ENCODE measurements around the gene HS3ST1.

Gene HS3ST1

DNA sequence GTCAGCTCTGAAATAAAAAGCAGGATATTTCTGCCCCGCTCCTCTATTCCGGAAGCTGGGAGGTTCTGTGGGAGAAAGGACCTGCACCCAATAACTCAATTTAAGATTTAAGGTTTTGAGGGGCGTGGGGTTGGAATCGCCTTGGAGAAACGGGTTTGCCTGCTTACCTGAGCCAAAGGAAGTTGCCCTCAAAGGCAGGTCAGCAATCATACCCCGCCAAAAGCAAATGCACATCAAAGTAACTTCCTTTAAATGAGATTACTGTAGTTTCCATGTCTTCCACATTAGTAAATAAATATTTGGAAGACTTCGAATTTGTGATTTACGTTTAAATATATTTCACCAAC lies 978 bp upstream of the HS3ST1 start:
- Histone ChIP-seq H3K36me3 (ENCODE audit: control insufficient read depth, insufficient read depth, low read length) (no peaks in the 10 kb centered on the region), H3K9me3 (ENCODE audit: control insufficient read depth, insufficient read depth, low read length) (no peaks in the 10 kb centered on the region), H3K9ac (ENCODE audit: low read depth, low read length) (no peak overlapping the region), H3K27me3 (ENCODE audit: control insufficient read depth, insufficient read depth, low read length) (peaks cover 49% of the 10 kb centered on the region), H3K4me3 (ENCODE audit: low read depth, low read length) (peak overlapping the region; percentile 88), H3K4me1 (ENCODE audit: control insufficient read depth, insufficient read depth, low read length) (peaks cover 2% of the 10 kb centered on the region)

GRCh38 chr4:11428899-11429698 lies 405 bp upstream of the HS3ST1 start:
- Histone ChIP-seq H3K36me3 (ENCODE audit: control insufficient read depth, insufficient read depth, low read length) (no peaks in the 10 kb centered on the region), H3K9ac (ENCODE audit: low read depth, low read length) (peak overlapping the region; percentile 1), H3K27me3 (ENCODE audit: control insufficient read depth, insufficient read depth, low read length) (peaks cover 49% of the 10 kb centered on the region), H3K9me3 (ENCODE audit: control insufficient read depth, insufficient read depth, low read length) (no peaks in the 10 kb centered on the region), H3K4me3 (ENCODE audit: low read depth, low read length) (peak overlapping the region; percentile 88), H3K4me1 (ENCODE audit: control insufficient read depth, insufficient read depth, low read length) (peaks cover 2% of the 10 kb centered on the region)

- H3K36me3 ChIP-seq (ENCODE audit: control insufficient read depth, insufficient read depth, low read length): no peaks in the 10 kb centered on the region
- peak overlapping the region; percentile 88 for H3K4me3 ChIP-seq (ENCODE audit: low read depth, low read length)
- H3K27me3 ChIP-seq (ENCODE audit: control insufficient read depth, insufficient read depth, low read length): peaks cover 49% of the 10 kb centered on the region
- H3K9me3 ChIP-seq (ENCODE audit: control insufficient read depth, insufficient read depth, low read length): no peaks in the 10 kb centered on the region
- H3K4me1 ChIP-seq (ENCODE audit: control insufficient read depth, insufficient read depth, low read length): peaks cover 2% of the 10 kb centered on the region
- no peak overlapping the region for H3K9ac ChIP-seq (ENCODE audit: low read depth, low read length)
Measured at GRCh38 chr4:11427121-11427996, 1.3 kb downstream of the HS3ST1 start.

DNA sequence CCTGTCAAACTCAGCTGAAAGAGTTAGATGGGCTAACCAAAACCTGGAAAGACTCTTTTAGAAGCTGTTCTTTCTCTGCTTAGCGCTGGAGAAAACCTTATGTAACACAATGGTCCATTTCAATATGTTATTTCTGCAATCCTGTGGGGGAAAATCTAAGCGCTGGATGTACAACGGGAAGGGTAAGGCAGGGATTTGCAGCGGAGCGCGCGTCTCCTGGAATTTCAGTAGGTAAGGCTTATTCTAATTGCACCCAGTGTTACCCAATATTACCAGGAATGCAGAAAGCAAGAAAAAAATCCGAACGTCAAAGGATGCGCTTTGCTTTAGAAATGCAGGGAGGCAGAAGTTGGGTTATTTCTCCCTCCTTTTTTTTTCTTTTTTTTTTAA lies 2.0 kb downstream of the HS3ST1 start:
- H3K4me1 ChIP-seq (ENCODE audit: control insufficient read depth, insufficient read depth, low read length): peaks cover 2% of the 10 kb centered on the region
- no peaks in the 10 kb centered on the region for H3K36me3 ChIP-seq (ENCODE audit: control insufficient read depth, insufficient read depth, low read length)
- H3K27me3 ChIP-seq (ENCODE audit: control insufficient read depth, insufficient read depth, low read length): peaks cover 49% of the 10 kb centered on the region
- H3K4me3 ChIP-seq (ENCODE audit: low read depth, low read length): peak overlapping the region; percentile 88
- H3K9ac ChIP-seq (ENCODE audit: low read depth, low read length): no peak overlapping the region
- H3K9me3 ChIP-seq (ENCODE audit: control insufficient read depth, insufficient read depth, low read length): no peaks in the 10 kb centered on the region

- Histone ChIP-seq H3K4me1 (ENCODE audit: control insufficient read depth, insufficient read depth, low read length) (peaks cover 2% of the 10 kb centered on the region), H3K27me3 (ENCODE audit: control insufficient read depth, insufficient read depth, low read length) (peaks cover 49% of the 10 kb centered on the region), H3K4me3 (ENCODE audit: low read depth, low read length) (no peak overlapping the region), H3K9me3 (ENCODE audit: control insufficient read depth, insufficient read depth, low read length) (no peaks in the 10 kb centered on the region), H3K9ac (ENCODE audit: low read depth, low read length) (no peak overlapping the region), H3K36me3 (ENCODE audit: control insufficient read depth, insufficient read depth, low read length) (no peaks in the 10 kb centered on the region)
Measured at GRCh38 chr4:11426003-11426402, 2.7 kb downstream of the HS3ST1 start.

GRCh38 chr4:11424856-11425255 lies 3.8 kb downstream of the HS3ST1 start:
- Histone ChIP-seq H3K9ac (ENCODE audit: low read depth, low read length) (no peak overlapping the region), H3K4me3 (ENCODE audit: low read depth, low read length) (no peak overlapping the region), H3K36me3 (ENCODE audit: control insufficient read depth, insufficient read depth, low read length) (no peaks in the 10 kb centered on the region), H3K4me1 (ENCODE audit: control insufficient read depth, insufficient read depth, low read length) (peaks cover 2% of the 10 kb centered on the region), H3K9me3 (ENCODE audit: control insufficient read depth, insufficient read depth, low read length) (no peaks in the 10 kb centered on the region), H3K27me3 (ENCODE audit: control insufficient read depth, insufficient read depth, low read length) (peaks cover 38% of the 10 kb centered on the region)

DNA sequence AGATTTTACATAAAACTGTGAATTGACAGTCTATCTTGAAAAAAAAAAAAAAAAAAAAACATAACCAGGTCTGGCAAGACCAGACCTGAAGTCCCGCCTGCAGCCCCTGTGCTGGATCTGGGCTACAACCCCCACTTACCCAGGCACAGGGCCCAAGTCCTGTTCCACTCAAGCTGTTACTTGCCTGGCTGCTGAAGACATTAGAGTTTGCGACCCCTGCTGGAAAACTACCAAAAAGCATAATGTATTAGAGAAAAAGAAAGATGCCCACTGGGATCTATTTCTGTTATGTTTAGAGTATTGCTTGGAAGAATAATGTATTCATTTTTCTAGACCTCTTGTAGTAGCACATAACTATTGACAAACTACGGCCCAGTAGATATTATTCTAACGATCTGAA lies 4.7 kb downstream of the HS3ST1 start:
- H3K27me3 ChIP-seq (ENCODE audit: control insufficient read depth, insufficient read depth, low read length): peaks cover 33% of the 10 kb centered on the region
- no peaks in the 10 kb centered on the region for H3K9me3 ChIP-seq (ENCODE audit: control insufficient read depth, insufficient read depth, low read length)
- H3K4me1 ChIP-seq (ENCODE audit: control insufficient read depth, insufficient read depth, low read length): peaks cover 2% of the 10 kb centered on the region
- no peak overlapping the region for H3K9ac ChIP-seq (ENCODE audit: low read depth, low read length)
- no peaks in the 10 kb centered on the region for H3K36me3 ChIP-seq (ENCODE audit: control insufficient read depth, insufficient read depth, low read length)
- H3K4me3 ChIP-seq (ENCODE audit: low read depth, low read length): no peak overlapping the region

GRCh38 chr4:11423465-11423864 lies 5.2 kb downstream of the HS3ST1 start:
- no peak overlapping the region for H3K9ac ChIP-seq (ENCODE audit: low read depth, low read length)
- H3K4me3 ChIP-seq (ENCODE audit: low read depth, low read length): no peak overlapping the region
- H3K4me1 ChIP-seq (ENCODE audit: control insufficient read depth, insufficient read depth, low read length): peaks cover 2% of the 10 kb centered on the region
- H3K27me3 ChIP-seq (ENCODE audit: control insufficient read depth, insufficient read depth, low read length): peaks cover 33% of the 10 kb centered on the region
- no peaks in the 10 kb centered on the region for H3K36me3 ChIP-seq (ENCODE audit: control insufficient read depth, insufficient read depth, low read length)
- H3K9me3 ChIP-seq (ENCODE audit: control insufficient read depth, insufficient read depth, low read length): no peaks in the 10 kb centered on the region

DNA sequence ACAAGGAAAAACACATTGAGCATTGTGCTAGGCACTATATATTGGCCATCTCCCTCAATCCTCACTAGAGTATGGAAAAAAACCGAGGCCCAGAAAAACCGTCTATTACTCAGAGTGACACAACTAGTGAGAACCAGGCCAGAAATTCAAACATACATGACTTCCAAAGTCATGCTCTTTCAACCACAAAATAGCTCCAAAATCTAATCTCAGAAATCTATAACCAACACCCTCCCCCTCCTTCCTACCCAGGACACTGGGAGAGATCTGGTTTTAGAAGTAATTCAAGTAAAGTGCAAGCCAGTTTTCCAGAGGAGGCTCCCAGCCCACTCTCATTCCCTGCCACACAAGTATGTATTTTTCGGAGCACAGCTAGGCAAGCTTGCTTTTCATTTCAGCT lies 7.6 kb downstream of the HS3ST1 start:
- H3K9me3 ChIP-seq (ENCODE audit: control insufficient read depth, insufficient read depth, low read length): no peaks in the 10 kb centered on the region
- no peak overlapping the region for H3K9ac ChIP-seq (ENCODE audit: low read depth, low read length)
- no peak overlapping the region for H3K4me3 ChIP-seq (ENCODE audit: low read depth, low read length)
- H3K36me3 ChIP-seq (ENCODE audit: control insufficient read depth, insufficient read depth, low read length): no peaks in the 10 kb centered on the region
- peaks cover 9% of the 10 kb centered on the region for H3K27me3 ChIP-seq (ENCODE audit: control insufficient read depth, insufficient read depth, low read length)
- H3K4me1 ChIP-seq (ENCODE audit: control insufficient read depth, insufficient read depth, low read length): no peaks in the 10 kb centered on the region

GRCh38 chr4:11420327-11420726 lies 8.4 kb downstream of the HS3ST1 start:
- Histone ChIP-seq H3K9ac (ENCODE audit: low read depth, low read length) (no peak overlapping the region), H3K4me3 (ENCODE audit: low read depth, low read length) (no peak overlapping the region), H3K4me1 (ENCODE audit: control insufficient read depth, insufficient read depth, low read length) (no peaks in the 10 kb centered on the region), H3K9me3 (ENCODE audit: control insufficient read depth, insufficient read depth, low read length) (no peaks in the 10 kb centered on the region), H3K36me3 (ENCODE audit: control insufficient read depth, insufficient read depth, low read length) (no peaks in the 10 kb centered on the region), H3K27me3 (ENCODE audit: control insufficient read depth, insufficient read depth, low read length) (peaks cover 1% of the 10 kb centered on the region)

DNA sequence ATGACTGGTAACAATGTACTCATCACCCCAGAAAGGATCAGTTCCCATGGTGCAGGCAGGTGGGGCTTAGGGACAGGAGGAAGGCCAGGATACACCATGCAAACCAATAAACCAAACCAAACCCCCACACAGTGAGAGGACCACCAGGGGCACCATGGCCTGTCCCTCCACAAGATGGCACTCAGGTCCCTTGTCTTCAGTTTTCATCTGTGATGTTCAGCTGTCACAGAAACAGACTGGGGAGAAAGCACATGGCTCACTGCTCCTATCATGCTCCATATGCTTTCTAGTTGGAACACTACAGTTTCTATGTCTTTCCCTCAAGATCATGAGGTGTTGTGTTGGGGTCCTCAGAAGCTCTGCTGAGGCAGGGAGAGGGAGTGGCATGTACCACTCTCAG lies 10.1 kb downstream of the HS3ST1 start:
- Histone ChIP-seq H3K9ac (ENCODE audit: low read depth, low read length) (no peak overlapping the region), H3K36me3 (ENCODE audit: control insufficient read depth, insufficient read depth, low read length) (no peaks in the 10 kb centered on the region), H3K27me3 (ENCODE audit: control insufficient read depth, insufficient read depth, low read length) (no peaks in the 10 kb centered on the region), H3K4me3 (ENCODE audit: low read depth, low read length) (no peak overlapping the region), H3K4me1 (ENCODE audit: control insufficient read depth, insufficient read depth, low read length) (no peaks in the 10 kb centered on the region), H3K9me3 (ENCODE audit: control insufficient read depth, insufficient read depth, low read length) (no peaks in the 10 kb centered on the region)

DNA sequence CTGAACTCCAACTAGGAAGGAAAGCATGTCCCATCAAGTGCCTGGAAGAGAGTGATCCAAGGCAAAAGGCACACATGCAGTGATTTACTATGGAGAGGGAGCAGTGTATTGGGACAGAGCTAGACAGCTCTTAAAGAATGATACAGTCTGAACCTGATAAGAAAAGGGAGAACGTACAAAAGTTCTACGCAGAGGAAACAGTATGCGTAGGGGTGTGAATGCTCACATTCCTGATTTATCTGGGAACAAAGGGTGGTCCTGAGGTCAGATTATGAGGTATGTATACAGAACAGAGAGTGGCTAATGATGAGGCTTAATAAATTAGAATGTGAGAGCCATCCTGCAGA lies 12.0 kb downstream of the HS3ST1 start:
- H3K36me3 ChIP-seq (ENCODE audit: control insufficient read depth, insufficient read depth, low read length): no peaks in the 10 kb centered on the region
- H3K4me3 ChIP-seq (ENCODE audit: low read depth, low read length): no peak overlapping the region
- H3K27me3 ChIP-seq (ENCODE audit: control insufficient read depth, insufficient read depth, low read length): no peaks in the 10 kb centered on the region
- no peaks in the 10 kb centered on the region for H3K9me3 ChIP-seq (ENCODE audit: control insufficient read depth, insufficient read depth, low read length)
- no peak overlapping the region for H3K9ac ChIP-seq (ENCODE audit: low read depth, low read length)
- H3K4me1 ChIP-seq (ENCODE audit: control insufficient read depth, insufficient read depth, low read length): no peaks in the 10 kb centered on the region
